Jurkat, Clone E6-1 (cell line): ENCODE data around the gene PLEKHD1.

Experiments used
- DNase-seq: peaks from one replicate; pipeline ENCODE4 v3.0.0-alpha.2; 2011; ENCODE audit warnings: low read depth, low spot score
- H3K4me3 ChIP-seq: 2 replicates; pipeline ENCODE4 v1.5.1; 2011; ENCODE audit warnings: mild to moderate bottlenecking, low read length, control low read depth, moderate library complexity

PLEKHD1 gene

GRCh38 chr14:69573205-69573830, 88.8 kb downstream of the PLEKHD1 start:
- no peak for DNase-seq
- no peak overlapping the region for H3K4me3 ChIP-seq

GRCh38 chr14:69573831-69574262, 89.3 kb downstream of the PLEKHD1 start:
- H3K4me3 ChIP-seq, result no peak overlapping the region
- no peak for DNase-seq

- H3K4me3 ChIP-seq, result peak within 1 kb of the TSS; percentile 35
- peak; percentile 35 for DNase-seq
Measured at GRCh38 chr14:69574263-69574953, 89.9 kb downstream of the PLEKHD1 start, which contains the start of gene CCDC177. TSS of gene CCDC177 (minus strand) at chr14:69574871. CDS start at chr14:69573622, 1,249 bp downstream.

GRCh38 chr14:69574954-69575295, 90.4 kb downstream of the PLEKHD1 start:
- DNase-seq, result no peak
- no peak overlapping the region for H3K4me3 ChIP-seq

GRCh38 chr14:69579476-69579875, 94.9 kb downstream of the PLEKHD1 start:
- H3K4me3 ChIP-seq, result no peak overlapping the region
- DNase-seq, result no peak

- H3K4me3 ChIP-seq, result no peak overlapping the region
- DNase-seq, result peak; percentile 32
Measured at GRCh38 chr14:69580009-69580577, 95.6 kb downstream of the PLEKHD1 start.
